Fibroblast of peridontal ligament (primary cell): ENCODE results near the gene ANAPC10.
"Not testable (repeated sequence)": the region's sequence is repeated elsewhere in the genome, so short reads cannot be mapped to it uniquely, and the experiment has no call there.

Experiments
- DNase-seq: peaks from one replicate; pipeline ENCODE4 v3.0.0-alpha.2; 2010; ENCODE audit errors: extremely low read depth

The ANAPC10 gene

DNA sequence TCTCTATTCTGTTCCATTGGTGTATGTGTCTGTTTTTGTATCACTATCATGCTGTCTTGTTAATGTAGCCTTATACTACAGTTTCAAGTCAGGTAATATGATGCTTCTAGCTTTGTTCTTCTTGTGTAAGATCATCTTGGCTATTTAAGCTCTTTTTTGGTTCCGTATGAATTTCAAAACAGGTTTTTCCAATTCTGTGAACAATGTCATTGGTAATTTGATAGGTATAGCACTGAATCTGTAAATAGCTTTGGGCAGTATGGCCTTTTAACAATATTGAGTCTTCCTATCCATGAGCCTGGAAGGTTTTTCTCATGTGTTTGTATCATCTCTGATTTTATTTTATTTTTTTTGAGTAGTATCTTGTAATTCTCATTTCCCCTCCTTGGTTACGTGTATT, 94.3 kb downstream of the ANAPC10 start:
- DNase-seq, result no peak

- no peak for DNase-seq
These were observed 96.4 kb downstream of the ANAPC10 start for GRCh38 chr4:145001635-145002034.

- DNase-seq, result not testable (repeated sequence)
These were observed 97.3 kb downstream of the ANAPC10 start for GRCh38 chr4:145000656-145001055.

GRCh38 chr4:144989306-144989705, 108.7 kb downstream of the ANAPC10 start:
- no peak for DNase-seq

GRCh38 chr4:144985531-144985930, 112.5 kb downstream of the ANAPC10 start:
- DNase-seq, result peak; percentile 15

DNA sequence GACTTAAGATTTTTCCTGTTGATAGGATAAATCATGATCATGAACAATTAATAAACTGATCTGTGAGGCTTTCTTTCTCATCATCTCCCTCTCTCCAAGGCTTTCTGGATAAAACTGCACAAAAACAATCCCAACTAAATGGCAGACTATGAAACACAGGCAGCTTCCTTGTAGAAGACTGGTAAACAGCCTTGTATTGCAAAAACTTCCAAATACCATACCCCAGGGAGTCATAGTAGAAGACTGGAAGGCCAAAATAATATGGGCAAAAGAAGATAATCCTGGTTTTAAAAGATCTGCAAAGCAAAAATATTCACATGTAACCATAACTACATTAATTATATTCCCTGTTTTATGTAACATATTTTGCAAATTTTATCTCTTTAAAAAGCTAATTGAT, 113.0 kb downstream of the ANAPC10 start:
- DNase-seq, result no peak

GRCh38 chr4:144984241-144984640, 113.8 kb downstream of the ANAPC10 start:
- DNase-seq, result no peak

DNA sequence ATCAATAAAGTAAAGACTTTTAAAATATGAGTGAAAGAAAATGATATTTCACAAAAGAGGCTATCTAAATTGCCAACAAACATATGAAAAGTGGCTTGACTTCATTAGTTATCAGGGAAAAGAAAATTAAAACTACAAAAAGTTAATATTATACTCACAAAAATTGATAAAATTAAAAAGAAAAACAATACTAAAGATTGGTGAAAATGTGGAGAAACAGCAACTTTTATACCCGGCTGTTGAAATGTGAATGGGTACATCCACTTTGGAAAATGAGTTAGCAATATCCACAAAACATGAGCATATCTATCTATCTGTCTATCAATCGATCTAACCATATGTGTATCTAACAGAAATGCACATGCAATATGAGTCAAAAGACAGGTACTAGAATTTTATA, 122.3 kb downstream of the ANAPC10 start:
- DNase-seq, result no peak

- no peak for DNase-seq
These were observed 127.4 kb downstream of the ANAPC10 start for GRCh38 chr4:144970597-144970996.

DNA sequence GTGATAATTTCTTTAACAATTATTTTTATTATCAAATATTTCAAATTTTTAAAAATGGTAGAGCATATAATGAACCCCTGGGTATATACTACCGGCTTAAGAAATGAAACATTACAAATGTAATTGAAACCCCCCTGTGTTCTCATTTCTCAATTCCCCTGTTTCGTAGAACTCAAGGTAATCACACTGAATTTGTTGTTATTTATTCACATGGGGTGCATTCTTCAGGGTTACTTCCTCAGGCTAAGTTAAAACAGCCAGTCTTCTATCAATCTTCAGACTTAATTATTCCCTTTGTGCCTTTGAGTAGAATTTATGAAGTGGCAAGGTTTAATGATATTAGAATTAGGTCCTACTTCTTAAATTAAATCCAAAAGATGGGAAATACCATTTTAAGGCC, 128.2 kb downstream of the ANAPC10 start:
- no peak for DNase-seq

DNA sequence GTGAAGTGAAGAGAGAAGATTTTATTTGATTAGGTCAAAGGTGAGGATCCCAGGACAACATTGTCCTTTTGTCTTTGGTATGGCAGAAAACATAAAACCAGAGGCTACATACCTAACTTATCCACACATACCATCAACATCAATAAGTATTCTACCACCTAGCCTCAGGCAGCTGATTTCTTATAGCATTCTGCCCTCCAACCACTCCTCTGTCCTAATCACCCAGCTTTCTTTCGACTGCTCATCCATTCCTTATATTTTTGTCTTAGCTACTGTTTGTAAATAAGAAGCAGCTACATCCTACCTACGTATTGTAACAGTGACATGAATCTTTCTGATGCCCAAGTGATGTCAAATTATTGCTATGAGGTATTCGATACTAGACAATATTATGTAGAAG, 129.4 kb downstream of the ANAPC10 start:
- no peak for DNase-seq

- DNase-seq, result no peak
These were observed 130.8 kb downstream of the ANAPC10 start for GRCh38 chr4:144967161-144967560.

- no peak for DNase-seq
These were observed 135.7 kb downstream of the ANAPC10 start for GRCh38 chr4:144962300-144962699.

DNA sequence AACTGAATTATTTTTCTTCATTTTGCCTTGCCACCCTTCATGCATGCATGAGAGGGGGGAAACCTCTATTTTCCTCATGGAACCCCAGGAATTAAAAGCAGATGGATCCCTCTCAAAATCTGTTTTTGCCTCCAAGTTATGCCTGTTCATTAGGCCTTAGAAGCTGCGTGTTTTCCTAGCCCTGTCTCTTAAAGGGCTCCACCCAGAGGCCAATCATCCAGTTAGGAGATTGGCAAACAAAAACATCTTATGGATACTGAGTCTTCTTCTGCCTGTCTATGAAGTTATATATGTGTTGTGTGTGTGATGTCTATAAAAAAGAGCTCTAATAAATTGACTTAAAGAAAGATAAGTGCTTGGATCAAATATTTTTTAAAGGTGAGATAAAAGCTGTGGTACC, 142.9 kb downstream of the ANAPC10 start:
- no peak for DNase-seq

DNA sequence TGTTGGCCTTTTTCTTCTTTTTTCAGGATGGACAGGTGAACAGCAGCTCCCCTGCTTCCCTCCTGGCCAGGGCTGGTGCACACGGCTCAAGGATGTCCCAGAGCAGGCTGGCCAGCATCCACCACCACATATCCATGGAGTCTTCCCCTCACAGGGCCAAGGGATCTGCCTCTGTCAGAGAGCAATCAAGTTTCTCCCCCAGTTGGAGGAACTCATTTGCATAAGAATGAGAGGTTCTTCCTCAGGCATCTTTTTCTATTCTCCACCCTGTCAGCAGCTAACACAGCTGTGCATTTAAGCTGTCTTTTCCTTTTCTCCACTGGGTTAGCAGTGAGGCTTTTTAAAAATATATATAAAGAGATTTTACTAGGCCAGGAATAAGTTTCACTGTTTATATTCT, 143.8 kb downstream of the ANAPC10 start:
- no peak for DNase-seq

- DNase-seq, result no peak
These were observed 149.6 kb downstream of the ANAPC10 start for GRCh38 chr4:144948421-144948820.

- no peak for DNase-seq
These were observed 150.0 kb downstream of the ANAPC10 start for GRCh38 chr4:144948009-144948408.
